GM21717 (cell line): ENCODE measurements around the gene TIGD1.

Experiments
- ATAC-seq: cut with Tn5 transposase; IDR thresholded peaks from one replicate; pipeline ENCODE4 v1.9.1; 2021; ENCODE audit warnings: mild to moderate bottlenecking, moderate library complexity; ENCODE audit not compliant: unreplicated experiment

TIGD1 gene

GRCh38 chr2:232550354-232551249 lies at the start of gene TIGD1, which contains the start of gene EIF4E2:
TIGD1 (minus strand) TSS chr2:232550557; CDS start chr2:232549882, 675 bp downstream.
EIF4E2 (plus strand) TSS chr2:232550689; CDS start chr2:232550725, 36 bp downstream.
- peak; percentile 95 for ATAC-seq

- ATAC-seq, result no peak
These were observed 47.9 kb upstream of the TIGD1 start for GRCh38 chr2:232598293-232598692.

- no peak for ATAC-seq
These were observed 47.2 kb upstream of the TIGD1 start for GRCh38 chr2:232597362-232598079.

GRCh38 chr2:232593982-232594381 lies 43.6 kb upstream of the TIGD1 start:
- no peak for ATAC-seq

- no peak for ATAC-seq
These were observed 42.5 kb upstream of the TIGD1 start for GRCh38 chr2:232592772-232593395.

- ATAC-seq, result no peak
These were observed 38.6 kb upstream of the TIGD1 start for GRCh38 chr2:232588680-232589585.

- ATAC-seq, result no peak
These were observed 37.7 kb upstream of the TIGD1 start for GRCh38 chr2:232588031-232588430.

GRCh38 chr2:232587512-232587911 lies 37.2 kb upstream of the TIGD1 start:
- ATAC-seq, result no peak

- ATAC-seq, result no peak
These were observed 36.7 kb upstream of the TIGD1 start for GRCh38 chr2:232586943-232587505.

- ATAC-seq, result no peak
These were observed 33.9 kb upstream of the TIGD1 start for GRCh38 chr2:232584238-232584637.

GRCh38 chr2:232581725-232582124 lies 31.4 kb upstream of the TIGD1 start:
- ATAC-seq, result no peak

GRCh38 chr2:232580648-232580981 lies 30.3 kb upstream of the TIGD1 start:
- no peak for ATAC-seq

- ATAC-seq, result no peak
These were observed 28.3 kb upstream of the TIGD1 start for GRCh38 chr2:232578626-232579025.

- no peak for ATAC-seq
These were observed 27.5 kb upstream of the TIGD1 start for GRCh38 chr2:232577841-232578240.

- ATAC-seq, result no peak
These were observed 26.6 kb upstream of the TIGD1 start for GRCh38 chr2:232576995-232577394.

- no peak for ATAC-seq
These were observed 25.0 kb upstream of the TIGD1 start for GRCh38 chr2:232575404-232575746.

- no peak for ATAC-seq
These were observed 24.5 kb upstream of the TIGD1 start for GRCh38 chr2:232574674-232575403.

- no peak for ATAC-seq
These were observed 23.5 kb upstream of the TIGD1 start for GRCh38 chr2:232573771-232574435.

- ATAC-seq, result no peak
These were observed 22.7 kb upstream of the TIGD1 start for GRCh38 chr2:232573042-232573441.
